ENCODE results near the gene BYSL.
"Not testable (repeated sequence)": the region's sequence is repeated elsewhere in the genome, so short reads cannot be mapped to it uniquely, and the experiment has no call there.

Gene BYSL

DNA sequence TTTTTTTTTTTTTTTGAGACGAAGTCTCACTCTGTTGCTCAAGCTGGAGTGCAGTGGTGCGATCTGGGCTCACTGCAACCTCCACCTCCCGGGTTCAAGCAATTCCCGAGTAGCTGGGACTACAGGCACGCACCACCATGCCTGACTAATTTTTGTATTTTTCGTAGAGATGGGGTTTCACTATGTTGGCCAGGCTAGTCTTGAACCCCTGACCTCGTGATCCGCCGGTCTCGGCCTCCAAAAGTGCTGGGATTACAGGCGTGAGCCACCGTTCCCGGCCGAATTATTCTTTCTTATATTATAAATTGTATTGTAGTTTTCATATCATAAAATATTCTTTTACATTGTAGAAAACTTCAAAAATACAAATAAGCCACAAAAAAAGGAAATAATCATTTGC, 21.6 kb downstream of the BYSL start:
- not testable (repeated sequence) for DNase-seq

GRCh38 chr6:41943456-41943855, 22.2 kb downstream of the BYSL start:
- DNase-seq = no peak

DNA sequence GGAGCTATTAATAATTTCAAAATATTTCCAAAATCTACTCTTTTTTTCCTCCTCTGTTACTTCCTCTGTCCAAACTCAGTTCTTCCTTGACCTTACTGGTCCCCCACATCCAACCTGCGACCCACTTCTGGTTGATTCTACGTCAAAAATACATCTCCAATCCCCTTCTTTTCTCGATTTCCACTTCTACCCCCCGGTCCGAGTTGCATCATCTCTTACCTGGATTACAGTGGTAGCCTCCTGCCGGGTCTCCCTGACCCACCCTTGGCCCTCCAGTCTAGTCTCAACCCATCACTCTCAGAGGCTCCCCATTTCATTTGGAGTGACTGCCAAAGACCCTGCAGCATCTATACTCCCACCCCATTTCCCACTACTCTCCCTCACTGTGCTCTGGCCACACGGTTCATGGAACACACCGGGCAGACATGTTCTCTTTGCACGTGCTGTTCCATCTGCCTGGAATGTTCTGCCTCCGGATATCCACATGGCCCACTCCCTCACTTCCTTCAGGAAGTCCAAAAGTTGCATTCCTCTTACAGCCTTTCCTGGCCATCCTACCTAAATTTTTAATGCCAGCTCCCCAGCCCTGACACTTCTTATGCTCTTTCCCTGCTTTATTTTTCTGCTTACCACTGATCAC, 26.4 kb downstream of the BYSL start:
- no peak for DNase-seq

- DNase-seq = no peak
Measured at GRCh38 chr6:41954668-41955067, 33.4 kb downstream of the BYSL start.

GRCh38 chr6:41955412-41955811, 34.1 kb downstream of the BYSL start:
- no peak for DNase-seq

DNA sequence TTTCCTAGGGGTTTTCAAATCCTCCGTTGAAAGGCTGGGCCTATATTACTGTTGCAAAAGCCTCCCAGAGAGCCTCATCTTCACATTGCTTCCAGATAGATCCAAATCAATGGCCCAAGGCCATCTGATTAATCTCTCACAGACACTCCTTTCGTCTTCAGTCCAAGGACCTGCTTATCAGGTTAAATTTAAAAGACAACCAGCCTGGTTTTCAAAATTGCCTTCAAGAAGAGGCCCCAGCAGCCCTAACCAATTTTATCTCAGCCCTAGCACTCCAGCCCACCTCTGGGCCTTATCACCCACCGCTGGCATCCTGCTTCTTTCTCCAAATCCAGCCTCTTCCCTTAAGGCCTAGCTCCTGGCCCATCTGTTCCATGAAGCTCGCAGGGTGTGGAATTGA, 35.8 kb downstream of the BYSL start:
- DNase-seq = no peak

- no peak for DNase-seq
Measured at GRCh38 chr6:41958022-41958856, 36.9 kb downstream of the BYSL start.

DNA sequence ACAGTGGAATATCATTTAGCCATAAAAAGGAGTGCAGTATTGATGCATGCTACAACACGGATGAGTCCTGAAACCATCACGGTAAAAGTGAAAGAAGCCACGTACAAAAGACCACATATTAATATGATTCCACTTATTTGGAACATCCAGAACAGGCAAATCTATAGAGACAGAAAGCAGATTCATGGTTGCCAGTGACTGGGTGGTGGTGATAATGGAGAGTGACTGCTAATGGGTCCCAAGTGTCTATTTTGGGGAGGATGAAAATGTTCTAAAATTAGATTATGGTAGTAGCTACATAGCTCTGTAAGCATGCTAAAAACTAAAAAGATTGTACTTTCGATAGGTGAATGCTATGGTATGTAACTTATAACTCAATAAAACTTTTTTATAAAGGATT, 38.7 kb downstream of the BYSL start:
- DNase-seq = no peak

DNA sequence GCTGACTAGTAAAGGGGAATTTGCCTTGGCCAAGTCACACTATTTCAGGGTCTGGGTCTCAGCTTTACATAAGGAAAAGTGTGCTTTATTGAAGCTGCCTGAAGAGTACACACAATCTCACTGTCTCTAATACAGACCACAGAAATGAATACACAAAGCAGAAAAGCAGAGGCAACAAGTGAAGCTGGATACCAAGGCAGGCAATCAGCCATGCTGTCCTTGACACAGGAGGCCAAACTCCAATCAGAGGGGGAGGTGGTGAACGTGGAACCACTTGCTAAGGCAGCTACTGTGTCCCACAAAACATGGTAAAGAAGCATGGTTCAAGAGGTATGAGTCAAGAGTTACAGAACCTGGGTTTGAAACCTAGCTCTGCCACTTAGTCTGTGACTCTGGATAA, 42.1 kb downstream of the BYSL start:
- no peak for DNase-seq

- DNase-seq = no peak
Measured at GRCh38 chr6:41964201-41964887, 43.0 kb downstream of the BYSL start.

- DNase-seq = no peak
Measured at GRCh38 chr6:41965429-41966213, 44.3 kb downstream of the BYSL start.

DNA sequence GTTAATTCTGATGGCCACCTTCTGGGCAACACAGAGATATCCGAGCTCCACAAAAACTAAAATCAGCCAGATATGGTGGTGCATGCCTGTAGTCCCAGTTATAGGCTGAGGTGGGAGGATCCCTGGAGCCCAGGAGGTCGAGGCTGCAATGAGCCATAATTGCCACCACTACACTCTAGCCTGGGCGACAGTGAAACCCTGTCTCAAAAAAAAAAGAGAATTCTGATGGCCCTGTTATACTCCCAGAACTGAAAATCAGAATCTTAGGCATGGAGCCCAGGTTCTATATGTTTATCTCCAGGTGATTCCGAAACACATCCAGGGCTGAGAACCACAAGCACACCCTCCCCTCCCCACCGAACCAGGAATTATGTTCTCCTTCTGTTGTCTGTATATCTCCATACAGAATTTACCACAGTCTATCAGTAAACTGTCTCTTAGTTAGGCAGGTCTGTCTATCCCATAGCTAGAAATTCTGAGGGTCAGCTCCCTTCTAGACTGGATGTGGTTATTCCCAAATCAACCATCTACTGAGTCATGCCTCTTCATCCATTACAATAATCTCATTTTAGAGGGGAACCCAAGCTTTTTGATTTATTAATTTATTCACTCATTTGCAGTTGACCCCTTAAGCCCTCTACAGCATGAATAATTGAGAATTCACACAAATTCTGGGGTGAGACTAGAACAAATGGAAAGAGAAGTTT, 45.1 kb downstream of the BYSL start:
- DNase-seq = no peak

GRCh38 chr6:41966961-41967311, 45.6 kb downstream of the BYSL start:
- no peak for DNase-seq

GRCh38 chr6:41967312-41968287, 46.3 kb downstream of the BYSL start:
- DNase-seq = no peak

GRCh38 chr6:41970436-41970846, 49.1 kb downstream of the BYSL start:
- DNase-seq = peak in 1 of 14 donors; percentile 10

- no peak for DNase-seq
Measured at GRCh38 chr6:41972826-41973225, 51.5 kb downstream of the BYSL start.

DNA sequence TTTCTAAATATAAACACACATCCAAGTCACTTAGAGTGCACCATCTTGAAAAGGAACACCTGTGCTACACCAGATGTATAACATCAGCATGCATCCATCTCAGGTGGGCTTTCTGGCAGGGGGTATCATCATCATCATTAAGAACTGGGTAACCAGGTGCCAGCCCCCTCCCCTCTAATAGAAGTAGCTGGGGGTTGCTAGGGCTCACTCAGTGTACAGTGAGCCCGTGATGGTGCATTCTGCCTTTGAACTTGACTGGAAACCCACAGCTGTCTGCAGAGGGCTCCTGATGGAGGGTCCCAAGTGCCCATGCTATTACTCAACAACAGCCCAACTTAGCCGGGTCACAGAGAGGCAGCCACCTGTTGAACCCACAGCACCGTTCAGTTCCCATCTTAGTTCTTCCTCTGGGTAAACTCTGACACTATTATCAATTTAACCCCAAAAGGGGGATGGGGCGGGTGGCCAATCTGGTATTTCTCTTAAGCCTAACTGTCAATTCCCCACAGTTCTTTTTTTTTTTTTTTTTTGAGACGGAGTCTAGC, 53.1 kb downstream of the BYSL start:
- no peak for DNase-seq

- DNase-seq = no peak
Measured at GRCh38 chr6:41975276-41975675, 54.0 kb downstream of the BYSL start.

DNA sequence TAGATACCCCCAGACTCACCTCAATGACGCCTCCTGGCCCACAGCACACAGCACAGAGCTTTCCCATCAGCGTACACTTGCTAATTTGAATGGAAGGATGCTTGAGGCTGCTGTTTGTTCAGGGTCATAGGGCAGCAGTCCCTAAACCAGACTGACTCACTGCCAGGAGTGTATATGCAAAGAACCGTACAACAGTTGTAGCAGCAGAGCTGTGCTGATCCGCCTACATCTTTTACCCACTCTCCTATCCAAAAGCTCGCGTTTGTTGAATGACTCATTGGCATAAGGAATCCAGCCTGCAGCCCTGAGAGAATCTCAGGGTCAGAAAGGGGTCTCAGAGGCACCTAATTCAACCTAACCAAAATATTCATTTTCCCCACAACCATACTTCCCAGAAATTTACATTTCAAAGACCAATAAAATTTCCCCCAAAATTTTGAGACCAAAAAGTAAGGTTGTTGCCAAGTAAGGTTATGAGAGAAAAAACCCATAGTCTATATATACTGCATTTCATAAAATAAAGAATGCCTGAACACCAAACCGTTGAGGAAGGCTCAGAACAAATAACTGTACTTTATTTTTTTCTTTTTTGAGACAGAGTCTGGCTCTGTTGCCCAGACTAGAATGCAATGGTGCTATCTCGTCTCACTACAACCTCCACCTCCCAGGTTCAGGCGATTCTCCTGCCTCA, 55.6 kb downstream of the BYSL start:
- DNase-seq = no peak
